Activated naive CD4-positive, alpha-beta T cell (primary cell): Measurements from ENCODE around the gene BPIFB6.

Experiments used
- DNase-seq, 4 experiments: peaks; one replicate each; lab custom pipeline; 2025; lab: John Stamatoyannopoulos, UW

BPIFB6 gene

DNA sequence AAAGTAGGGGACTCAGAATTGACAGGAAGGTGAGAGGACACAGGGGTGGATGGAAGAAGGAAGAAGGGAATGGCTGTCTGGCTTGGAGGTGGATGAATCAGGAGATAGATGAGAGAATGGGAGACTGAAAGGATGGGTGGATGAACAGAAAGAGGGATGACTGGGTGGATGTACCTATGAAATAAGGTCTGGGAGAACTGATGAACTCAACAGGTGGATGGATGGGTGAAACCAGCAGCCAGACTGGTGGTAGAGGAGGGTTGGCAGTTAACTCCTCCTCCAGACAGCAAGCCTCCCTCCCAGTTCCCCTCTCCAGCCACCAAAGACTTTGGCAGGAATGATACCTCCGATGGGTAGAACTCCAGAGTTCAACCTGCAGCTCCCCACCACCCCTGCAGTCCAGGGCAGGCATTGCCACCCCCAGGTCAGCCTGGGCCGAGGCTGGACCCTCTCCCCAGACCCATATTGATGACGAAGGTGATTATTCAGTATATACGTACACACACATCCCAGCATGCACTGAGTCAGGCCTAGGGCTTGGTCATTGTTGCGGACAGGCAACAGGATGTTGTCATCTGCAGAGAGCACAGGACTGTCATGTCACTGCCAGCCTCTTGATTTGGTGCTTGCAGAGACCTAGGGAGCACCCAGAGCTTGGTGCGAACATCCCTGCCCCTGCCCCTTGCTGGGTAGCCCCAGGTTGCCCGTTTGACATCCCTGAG is 29.2 kb upstream of the BPIFB6 start:
- DNase-seq = no peak

DNA sequence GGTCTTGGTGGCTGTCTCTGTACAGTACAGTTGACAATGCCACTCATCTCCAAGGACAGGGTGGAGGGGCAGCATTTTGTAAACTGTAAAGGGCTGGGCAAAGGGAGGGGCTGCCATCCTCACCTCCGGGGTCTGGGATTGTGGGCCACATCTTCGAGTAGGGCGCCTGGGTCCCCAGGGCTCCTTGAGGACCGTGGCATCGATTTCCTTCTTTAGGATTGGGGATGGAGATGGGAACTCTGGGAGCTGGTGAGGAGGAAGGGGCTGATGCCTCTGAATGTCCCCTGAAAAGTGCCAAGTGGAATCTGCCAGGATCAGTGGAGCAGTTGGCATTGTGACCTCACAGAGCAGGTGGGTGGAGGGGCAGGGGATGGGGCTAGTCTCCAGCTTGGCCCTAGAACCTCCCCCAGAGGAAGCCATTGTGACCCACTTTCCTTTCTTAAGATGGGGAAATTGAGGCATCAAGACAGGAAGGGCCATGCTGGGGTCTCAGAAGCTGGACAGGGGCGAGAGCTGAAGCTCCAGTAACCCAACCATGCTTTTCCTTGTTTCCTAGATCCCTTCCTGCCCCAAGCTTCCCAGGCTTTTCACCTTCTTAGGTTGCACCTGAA is 27.2 kb upstream of the BPIFB6 start, which contains the start of gene SUN5:
Gene SUN5, minus strand, starts transcription at position 293 of the 611 bp plus-strand sequence. Its CDS starts 93 bp downstream, at position 200.
- DNase-seq = no peak

DNA sequence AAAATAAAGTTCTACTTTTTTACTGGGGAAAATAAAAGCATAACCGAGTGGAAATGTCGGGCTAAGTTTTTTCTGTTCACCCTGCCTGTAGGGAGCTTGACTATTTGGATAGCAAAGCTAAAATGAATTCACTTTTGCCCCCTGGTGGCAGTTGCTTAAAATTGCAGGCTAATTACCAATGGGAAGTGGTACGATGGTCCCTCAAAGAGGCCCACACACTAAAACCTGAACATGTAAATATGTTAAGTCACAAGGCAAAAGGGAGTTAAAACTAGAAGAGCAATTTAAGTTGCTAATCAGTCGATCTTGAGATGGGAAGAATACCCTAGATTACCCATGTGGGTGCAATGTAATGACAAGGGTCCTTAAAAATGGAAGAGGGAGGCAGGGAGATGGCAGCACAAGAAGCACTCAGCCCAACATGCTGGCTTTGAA is 26.3 kb upstream of the BPIFB6 start:
- no peak for DNase-seq

DNA sequence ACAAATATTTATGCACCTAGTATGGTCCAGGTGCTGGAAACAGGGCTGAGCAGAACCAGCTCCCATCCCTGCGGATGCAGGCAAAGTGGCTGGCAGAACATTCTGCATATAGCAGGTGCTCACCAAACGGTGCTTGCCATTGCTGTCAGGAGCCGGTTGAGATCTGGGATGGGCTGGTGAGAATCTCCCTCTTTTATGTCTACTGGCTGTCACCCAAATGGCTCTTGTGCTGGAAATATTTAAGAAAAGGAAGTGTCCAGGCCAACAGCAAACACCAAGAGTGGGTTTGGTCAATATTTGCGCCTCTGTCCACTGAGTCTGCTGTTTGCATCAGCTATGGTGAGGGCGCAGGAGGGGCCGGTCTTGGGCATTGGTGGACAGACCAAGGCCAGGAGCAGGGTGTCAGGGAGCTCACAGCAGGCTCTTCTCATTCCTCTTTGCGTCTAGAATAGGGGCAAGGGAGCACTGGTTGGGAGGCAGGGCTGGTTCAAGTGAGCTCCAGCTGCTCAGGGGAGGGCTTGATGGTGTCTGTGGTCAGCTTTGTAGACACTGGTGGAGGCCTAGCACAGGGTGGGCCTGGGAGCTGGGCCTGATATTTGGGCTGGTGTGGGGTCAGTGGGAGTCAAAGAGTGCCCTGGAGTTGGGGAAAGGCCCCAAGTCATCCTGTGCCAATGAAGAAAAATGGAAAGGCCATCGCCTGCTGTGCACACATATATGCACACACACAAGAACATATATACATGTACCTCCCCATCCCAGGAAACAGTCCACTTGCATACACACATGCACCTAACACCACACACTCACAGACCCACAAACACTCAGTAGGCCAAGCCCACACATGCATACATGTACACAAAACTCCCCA is 25.3 kb upstream of the BPIFB6 start:
- DNase-seq = no peak

DNA sequence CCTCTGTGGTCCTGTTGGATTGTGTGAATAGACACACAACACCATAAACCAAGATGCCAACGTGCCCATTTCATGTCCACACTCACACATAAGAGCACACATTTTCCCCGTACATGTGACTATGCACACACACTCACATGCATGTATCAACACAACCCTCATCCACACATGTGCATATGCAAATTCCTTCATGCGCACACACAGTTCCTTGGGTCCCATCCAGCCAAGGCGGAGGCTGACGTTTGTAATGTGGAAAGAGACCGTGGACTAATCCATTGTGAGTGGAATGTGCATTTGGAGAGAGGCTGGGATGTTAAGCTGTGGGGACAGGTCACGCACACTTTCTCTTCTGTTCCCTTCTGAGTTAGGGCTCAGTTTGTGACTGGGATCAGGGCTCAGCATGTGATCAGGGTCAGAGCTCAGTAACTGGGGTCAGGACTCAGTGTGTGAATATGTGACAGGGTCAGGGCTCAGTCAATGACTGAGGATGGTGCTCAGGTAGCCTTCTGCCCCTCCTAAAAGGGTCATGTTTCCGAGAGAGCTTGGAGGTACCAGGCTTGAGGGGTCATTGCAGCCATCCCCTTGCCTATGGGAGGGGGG is 24.6 kb upstream of the BPIFB6 start:
- no peak for DNase-seq

DNA sequence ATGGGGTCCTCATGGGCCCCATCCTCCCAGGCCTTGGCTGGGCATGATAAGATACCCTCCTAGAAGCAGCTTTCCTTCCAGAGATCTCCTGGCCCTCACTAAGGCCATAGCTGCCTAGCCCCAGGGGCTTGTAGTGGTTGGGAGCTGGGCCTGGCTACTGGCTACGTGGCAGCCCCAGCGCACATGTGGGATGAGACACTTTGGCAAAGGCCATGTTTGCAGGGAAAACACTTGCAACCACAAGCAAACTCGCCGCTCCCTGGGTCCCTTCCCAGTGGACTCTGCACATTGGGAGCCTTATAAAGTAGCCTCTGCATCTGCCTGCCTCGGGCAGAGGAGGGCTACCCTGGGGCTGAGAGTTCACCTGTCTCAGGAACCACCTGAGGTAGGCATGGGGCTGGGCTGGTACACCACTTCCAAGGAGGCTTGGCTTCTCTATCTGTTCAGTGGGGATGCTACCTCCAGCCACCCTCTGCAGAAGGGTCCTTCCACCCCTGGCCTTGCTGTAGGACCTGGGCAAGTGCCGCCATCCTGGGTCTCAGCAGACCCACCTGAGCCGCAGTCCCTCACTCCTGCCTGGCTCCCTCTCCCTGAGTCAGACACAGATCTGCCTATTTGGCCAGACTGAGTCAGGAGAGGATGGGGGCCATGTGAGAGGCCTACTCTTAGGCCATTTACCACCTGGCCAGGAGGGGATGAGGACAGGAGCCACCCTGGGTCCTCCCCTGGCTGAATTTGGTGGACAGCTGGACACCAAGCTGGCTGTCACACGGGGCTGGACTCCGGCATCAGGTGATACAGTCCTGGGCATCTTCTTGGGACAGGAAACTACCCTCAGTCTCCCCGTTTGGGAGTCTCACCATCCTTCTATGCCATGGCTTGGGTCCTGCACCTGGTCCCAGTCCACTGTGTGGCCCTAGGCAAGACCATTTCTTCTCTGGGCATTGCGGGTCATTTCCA is 23.8 kb upstream of the BPIFB6 start, which contains the start of gene BPIFB2:
Gene BPIFB2, plus strand, starts transcription at position 329 of the 960 bp plus-strand sequence. CDS start 871 bp downstream, outside the sequence.
- DNase-seq = no peak

DNA sequence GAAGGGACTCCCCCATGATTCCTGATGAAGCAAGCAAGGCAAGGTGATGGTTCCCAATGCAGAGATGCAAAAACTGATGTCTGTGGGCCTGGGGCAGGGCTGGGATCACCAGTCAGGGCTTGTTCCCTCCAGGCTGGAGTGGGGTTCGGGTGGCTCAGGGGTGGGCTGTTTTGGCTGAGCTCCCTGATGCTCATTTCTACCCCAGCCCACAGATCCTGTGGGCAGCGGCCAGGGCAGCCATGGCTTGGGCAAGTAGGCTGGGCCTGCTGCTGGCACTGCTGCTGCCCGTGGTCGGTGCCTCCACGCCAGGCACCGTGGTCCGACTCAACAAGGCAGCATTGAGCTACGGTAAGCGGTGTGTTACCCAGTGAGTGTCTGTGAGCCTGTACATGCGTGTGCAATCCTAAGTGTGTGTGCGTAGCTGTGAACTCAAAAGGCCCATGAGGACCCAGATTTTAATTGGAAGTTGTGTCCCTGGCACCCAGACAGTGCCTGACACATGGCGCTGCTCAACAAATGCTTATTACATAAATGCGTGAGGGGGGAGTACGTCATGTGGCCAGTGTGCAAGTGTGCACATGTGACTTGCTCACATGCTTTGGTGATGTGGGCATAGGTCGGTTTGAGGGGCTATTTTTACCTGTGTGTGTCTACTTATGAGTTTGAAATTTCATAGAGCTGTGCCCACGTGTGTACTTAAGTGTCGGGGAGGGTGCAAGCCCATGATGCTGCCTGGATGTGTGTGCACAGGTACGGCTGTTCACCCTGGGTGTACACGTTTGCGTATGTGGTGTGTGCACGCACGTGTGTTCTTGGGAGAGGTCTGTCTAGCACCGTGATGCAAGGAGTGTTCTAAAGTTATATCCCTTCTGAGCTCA is 22.9 kb upstream of the BPIFB6 start:
- no peak for DNase-seq

DNA sequence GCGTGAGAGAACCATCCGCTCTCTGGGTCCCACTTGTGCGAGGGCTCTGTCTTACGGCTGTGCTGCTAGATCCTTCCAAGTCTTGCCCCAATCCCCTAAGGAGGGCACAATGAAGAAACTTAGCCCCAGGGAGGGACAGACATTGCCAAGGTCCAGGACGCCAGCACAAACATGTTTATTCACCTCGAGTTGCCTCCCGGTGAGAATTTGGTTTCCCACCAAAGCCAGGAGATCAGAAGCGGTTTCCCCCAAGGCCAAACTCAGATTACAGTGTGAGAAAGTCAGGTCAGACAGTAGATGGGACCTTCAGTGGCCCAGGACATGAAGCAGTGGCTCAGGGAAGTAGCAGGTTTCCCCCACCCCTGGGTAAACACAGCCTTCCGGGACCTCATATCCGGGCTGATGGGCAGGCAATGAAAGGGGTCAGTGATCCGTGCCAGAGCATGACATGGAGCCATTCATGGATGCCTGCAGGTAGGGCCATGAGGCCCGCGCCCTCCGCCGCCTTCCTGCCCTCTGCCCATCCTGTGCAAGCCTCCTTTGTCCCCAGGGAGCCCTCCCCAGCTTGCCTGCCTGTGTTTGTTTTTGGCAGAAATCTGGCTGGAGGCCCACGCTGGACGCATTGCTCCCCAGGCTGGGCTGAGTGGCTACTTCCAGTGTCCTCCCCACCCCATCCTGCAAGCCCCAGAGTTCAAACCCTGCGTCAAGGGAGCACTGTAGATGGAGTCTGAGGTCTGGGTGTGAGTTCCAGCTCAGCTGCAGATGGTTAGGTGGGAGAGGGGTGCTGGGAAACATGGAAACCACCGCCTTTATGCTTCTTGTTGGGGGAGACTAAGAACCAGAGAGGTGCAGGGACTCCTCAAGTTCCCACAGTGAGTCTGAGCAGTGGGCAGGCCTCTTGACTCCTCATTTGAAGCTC is 22.0 kb upstream of the BPIFB6 start:
- DNase-seq = no peak

DNA sequence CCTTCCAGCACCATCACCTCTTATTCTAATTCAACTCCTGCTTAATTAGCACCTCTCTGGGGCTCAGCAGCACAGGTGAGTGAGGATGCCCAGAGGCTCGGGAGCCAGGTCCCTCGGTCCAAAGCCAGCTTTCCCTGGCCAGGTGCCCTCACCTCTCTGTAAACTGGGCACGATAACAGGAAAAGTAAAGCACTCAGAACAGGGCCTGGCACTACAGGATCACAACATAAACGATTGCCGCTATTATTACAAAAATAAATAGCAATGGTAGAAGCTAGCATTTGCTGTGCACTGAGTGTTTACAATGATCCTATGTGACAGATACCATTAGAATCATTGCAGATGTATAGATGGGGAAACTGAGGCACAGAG is 21.3 kb upstream of the BPIFB6 start:
- DNase-seq = no peak

DNA sequence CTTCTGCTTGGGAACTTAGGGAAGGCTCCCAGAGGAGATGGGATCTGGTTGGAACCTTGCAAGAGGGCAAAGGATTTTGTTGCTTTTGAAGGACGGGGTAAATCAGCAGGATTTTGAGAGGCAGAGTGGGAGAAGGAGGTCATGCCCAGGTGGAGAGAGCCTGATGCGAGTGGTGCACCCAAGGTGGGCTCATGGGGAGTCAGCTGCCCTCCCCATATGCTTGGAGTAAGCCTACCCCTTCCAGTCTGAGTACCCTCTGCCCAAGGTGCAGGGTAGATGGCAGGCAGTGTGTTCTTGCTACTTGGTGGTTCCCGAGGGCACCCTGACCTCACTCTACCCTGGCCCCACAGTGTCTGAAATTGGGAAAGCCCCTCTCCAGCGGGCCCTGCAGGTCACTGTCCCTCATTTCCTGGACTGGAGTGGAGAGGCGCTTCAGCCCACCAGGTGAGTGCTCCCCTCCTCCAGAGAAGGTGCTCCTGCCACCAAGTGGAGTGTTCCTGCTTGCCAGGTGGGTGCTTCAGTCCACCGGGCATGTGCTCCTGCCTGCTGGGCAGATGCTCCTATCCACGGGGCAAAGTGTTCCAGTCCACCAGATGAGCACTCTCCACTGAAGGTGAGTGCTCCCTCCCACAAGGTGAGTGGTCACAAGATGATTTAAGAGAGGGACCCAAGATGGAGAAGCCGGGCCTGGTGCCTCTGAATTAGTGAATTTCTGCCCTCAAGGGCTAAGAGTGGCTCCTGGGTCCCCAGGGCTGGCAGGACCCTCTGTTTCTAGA is 20.6 kb upstream of the BPIFB6 start:
- DNase-seq = no peak

DNA sequence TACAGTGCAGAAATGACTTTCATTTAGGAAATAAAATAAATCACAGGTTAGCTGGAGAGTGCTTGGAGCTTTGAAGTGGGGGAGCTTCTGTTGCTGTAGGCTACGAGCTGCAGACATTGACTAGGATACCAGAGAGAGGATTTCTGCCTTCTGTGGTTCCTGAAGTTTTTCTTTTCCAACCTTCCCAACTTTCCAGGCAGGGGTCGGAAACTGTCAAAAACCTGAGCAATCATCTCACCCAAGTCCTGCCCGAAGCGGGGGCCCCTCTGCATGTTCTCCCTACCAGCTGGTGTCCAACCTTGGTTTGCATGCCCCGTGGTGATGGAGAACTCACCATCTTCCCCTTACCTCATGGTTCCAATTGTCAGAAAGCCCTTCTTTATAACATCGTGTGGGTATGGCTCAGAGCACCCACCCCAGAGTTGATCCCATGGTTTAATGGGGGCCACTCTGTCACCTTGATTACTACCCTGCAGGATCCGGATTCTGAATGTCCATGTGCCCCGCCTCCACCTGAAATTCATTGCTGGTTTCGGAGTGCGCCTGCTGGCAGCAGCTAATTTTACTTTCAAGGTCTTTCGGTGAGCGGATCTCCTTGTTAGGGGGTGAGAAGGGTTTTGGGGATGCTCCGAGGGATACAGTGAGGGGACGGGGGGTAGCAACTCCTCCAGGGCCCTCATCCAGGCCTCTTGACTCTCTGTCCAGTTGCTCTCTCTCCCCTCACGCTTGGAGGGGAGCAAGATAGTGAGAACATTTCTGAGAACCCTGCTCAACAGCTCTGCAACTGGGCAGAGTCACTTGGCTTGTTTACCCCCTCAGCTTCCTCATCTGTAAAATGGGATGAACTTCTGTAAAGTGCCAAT is 18.9 kb upstream of the BPIFB6 start:
- DNase-seq = no peak

DNA sequence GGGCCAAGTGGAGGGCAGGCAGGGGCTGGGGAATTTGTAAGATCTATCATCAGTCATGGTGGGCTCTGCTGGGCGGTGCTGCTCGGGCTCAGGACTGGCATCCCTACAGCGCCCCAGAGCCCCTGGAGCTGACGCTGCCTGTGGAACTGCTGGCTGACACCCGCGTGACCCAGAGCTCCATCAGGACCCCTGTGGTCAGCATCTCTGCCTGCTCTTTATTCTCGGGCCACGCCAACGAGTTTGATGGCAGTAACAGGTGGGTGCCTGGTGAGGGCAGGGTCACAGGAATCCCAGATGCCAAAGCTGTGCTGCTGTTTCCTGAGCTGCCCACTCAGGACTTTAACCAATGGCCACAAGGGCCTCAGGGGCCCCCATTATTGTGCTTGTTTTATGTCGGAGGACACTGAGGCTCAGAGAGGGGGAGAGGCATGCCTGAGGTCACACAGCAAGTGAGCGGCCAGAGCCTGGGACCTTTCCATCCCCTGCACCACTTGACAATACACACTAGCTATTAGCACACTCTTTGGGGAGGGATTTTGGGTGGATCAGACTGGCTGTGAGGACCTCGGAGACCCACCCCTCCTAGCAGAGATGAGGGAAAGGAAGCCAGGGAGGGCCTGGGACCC is 17.6 kb upstream of the BPIFB6 start:
- no peak for DNase-seq

DNA sequence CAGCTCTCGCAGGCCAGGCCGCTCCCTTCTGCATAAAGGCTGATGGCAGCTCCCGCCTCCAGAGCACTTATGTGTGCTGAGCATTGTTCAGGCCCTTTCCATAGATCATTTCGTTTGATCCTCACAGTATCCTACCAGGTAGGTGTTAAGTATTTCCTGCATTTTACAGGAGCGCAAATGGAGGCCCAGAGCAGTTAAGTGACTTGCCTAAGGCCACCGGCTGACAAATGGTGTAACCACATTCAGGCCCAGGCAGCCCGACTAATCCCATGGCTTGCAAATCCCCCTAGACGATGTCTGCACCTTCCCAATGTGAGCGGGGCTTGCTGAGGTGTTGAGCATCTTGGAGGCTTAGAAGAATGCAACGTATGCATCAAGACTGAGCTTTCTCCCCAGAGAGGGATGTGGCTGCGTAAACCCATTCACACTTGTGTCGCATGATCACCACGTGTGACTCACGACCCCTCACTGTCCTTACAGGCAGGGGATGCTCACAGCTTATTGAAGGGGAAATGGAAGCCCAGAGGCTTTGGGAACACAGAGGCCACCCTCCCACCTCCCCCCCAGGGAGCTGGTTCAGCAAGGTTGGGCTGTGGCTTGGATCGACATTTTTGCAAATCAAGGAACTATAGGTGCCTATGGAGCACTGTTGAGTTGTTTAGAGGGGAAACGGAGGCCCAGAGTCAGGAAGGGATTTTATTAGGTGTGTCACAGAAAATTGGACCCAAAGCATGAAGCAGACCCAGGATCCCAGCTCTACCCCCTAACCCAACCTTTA is 16.9 kb upstream of the BPIFB6 start:
- DNase-seq = no peak

DNA sequence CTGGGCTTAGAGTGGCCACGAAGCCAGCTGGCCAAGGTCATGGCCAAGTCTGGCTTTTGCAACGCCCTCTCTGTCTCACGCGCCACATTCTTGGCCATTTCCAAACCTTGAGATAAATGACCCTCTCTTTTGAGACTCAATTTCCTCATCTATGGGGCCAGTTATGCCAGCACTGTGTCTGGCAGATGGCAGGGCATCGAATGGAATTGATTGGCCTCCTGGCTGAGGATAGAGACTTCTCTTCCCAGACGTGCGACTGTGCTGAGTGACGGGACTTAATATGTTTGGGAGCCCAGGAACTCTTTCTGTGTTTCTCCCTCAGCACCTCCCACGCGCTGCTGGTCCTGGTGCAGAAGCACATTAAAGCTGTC is 16.3 kb upstream of the BPIFB6 start:
- DNase-seq = no peak

DNA sequence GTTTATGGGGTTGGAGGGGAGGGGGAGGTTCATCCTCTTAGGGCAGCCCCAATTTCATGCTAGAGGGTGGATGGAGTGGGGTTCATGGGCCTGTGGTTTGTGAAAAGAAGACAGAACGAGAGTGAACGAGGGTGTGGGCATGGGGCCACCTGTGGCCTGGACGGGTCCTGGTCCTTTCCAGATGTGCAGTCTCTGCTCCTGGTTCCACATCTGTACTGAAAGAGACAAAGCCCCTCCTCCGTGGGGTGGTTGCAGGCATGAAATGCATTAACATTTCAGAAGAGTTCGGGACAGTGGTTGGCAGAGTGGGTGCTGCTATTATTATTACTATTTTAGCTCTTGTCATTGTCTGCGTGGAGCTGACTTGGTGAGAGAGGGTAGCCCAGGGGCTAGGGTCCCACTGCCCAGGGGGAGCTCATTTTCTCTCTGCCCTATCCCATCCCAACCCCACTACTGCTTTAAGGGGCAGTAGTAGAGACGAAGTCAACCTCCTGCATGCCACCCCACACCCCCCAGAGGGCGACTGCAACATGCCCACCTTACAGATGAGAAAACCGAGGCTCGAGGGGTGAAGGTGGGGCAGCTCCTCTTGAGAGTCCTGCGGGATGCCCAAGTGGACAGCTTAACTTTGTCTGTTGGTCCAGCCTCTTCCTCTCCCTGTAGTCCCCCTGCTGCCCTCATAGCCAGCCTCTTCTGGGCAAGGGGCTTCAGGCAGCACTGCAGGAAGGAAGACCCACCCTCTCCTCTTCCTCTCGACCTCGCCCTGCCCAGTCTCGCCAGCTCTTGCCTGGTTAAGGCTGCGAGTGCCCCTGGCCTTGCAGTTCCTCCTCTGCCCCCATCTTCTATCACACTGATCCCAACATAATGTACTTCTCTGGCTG is 15.5 kb upstream of the BPIFB6 start:
- no peak for DNase-seq
